Fibroblast of lung (primary cell): ENCODE data around the gene SNAPC2.

Experiments
- CTCF ChIP-seq, 2 donors: IDR thresholded peaks in 1 of 2; conservative IDR thresholded peaks in 1 of 2; 1 replicate in 1 of 2; 2 replicates in 1 of 2; pipeline ENCODE4 v1.5.1; 2011 to 2012; ENCODE audit warnings: low read length in 2 of 2, control low read depth in 1 of 2, inconsistent platforms in 1 of 2, low read depth in 1 of 2, mild to moderate bottlenecking in 1 of 2
- EZH2 ChIP-seq: IDR thresholded peaks from 2 replicates; pipeline ENCODE4 v1.5.1; 2012; ENCODE audit warnings: low read length, control low read depth, mild to moderate bottlenecking; ENCODE audit errors: missing control alignments

GRCh38 chr19:7887408-7888144 lies 32.6 kb upstream of the SNAPC2 start:
- TF ChIP-seq CTCF (conservative IDR thresholded peaks at IDR 0.05 in 1 of 2, IDR thresholded peaks at IDR 0.05 in 1 of 2; ENCODE audit: low read depth in 1 of 2, low read length in 2 of 2) (no peak), EZH2 (no peak)
